PC-9 (cell line): Measurements from ENCODE around the gene KRTAP12-2. TPM values are rescaled to one million over a fixed set of nuclear protein-coding genes. Genes with fewer than 3 reads are reported as not detected.

Experiments used
- BruUV-seq: library from RNA; stranded (reverse); fragments of 400-500 nt; replicated peaks from 2 replicates; lab custom pipeline; 2021; lab: Mats Ljungman, UMichigan
- CTCF ChIA-PET: fragments of 300-600 bp; sonication (Branson Sonifier 250); formaldehyde crosslinking; loops from one replicate; lab custom pipeline; 2022; ENCODE audit warnings: antibody characterized with exemption; lab: Charles Lee
- POLR2A ChIA-PET: fragments of 300-600 bp; sonication (Branson Sonifier 250); formaldehyde crosslinking; loops from one replicate; lab custom pipeline; 2022; ENCODE audit warnings: antibody characterized with exemption; ENCODE audit not compliant: unreplicated experiment; lab: Charles Lee
- DNase-seq, 2 experiments: peaks; one replicate each; pipeline versions ENCODE4 v3.0.0 to v3.0.0-alpha.2; 2015 to 2022; ENCODE audit warnings: mixed read lengths in 1 of 2
- H2AFZ ChIP-seq: fragments of 200-600 bp; sonication (generic); 2 replicates; pipeline ENCODE4 v1.8.1; 2017; ENCODE audit warnings: antibody characterized with exemption
- H3F3A ChIP-seq: fragments of 200-600 bp; sonication (generic); 2 replicates; pipeline ENCODE4 v1.8.1; 2017; ENCODE audit warnings: antibody characterized with exemption, mild to moderate bottlenecking, low read depth; ENCODE audit not compliant: insufficient read depth
- H3K27ac ChIP-seq: fragments of 200-600 bp; sonication (generic); 2 replicates; pipeline ENCODE4 v1.6.1; 2016; ENCODE audit warnings: mixed run types
- H3K27me3 ChIP-seq: fragments of 200-600 bp; sonication (generic); 2 replicates; pipeline ENCODE4 v1.6.1; 2016; ENCODE audit warnings: low read depth, mixed run types; ENCODE audit not compliant: insufficient read depth
- H3K36me3 ChIP-seq: fragments of 200-600 bp; sonication (generic); 2 replicates; pipeline ENCODE4 v1.6.1; 2016; ENCODE audit warnings: low read depth, mixed run types
- H3K4me1 ChIP-seq: fragments of 200-600 bp; sonication (generic); replicated peaks from 2 replicates; pipeline ENCODE4 v1.6.1; 2016; ENCODE audit warnings: mixed run types; ENCODE audit not compliant: insufficient read depth
- H3K4me2 ChIP-seq: fragments of 200-600 bp; sonication (generic); 2 replicates; pipeline ENCODE4 v1.6.1; 2017; ENCODE audit warnings: mixed run types
- H3K4me3 ChIP-seq: fragments of 200-600 bp; sonication (generic); 2 replicates; pipeline ENCODE4 v1.6.1; 2016; ENCODE audit warnings: mixed run types
- H3K79me2 ChIP-seq: fragments of 200-600 bp; sonication (generic); 2 replicates; pipeline ENCODE4 v1.6.1; 2017; ENCODE audit warnings: low read depth, mixed run types
- H3K9me2 ChIP-seq: fragments of 200-600 bp; sonication (generic); 2 replicates; pipeline ENCODE4 v1.8.1; 2017; ENCODE audit warnings: mild to moderate bottlenecking; ENCODE audit not compliant: insufficient read depth
- H3K9me3 ChIP-seq: fragments of 200-600 bp; sonication (generic); 2 replicates; pipeline ENCODE4 v1.8.1; 2016; ENCODE audit warnings: low read depth; ENCODE audit not compliant: insufficient read depth
- H4K20me1 ChIP-seq: fragments of 200-600 bp; sonication (generic); 2 replicates; pipeline ENCODE4 v1.8.1; 2017; ENCODE audit not compliant: insufficient read depth
- CTCF ChIP-seq: fragments of 200-600 bp; sonication (generic); conservative IDR thresholded peaks from 2 replicates; pipeline ENCODE4 v1.6.1; 2017; ENCODE audit warnings: mixed run types, antibody characterized with exemption, mild to moderate bottlenecking, moderate library complexity
- EZH2 ChIP-seq: fragments of 200-600 bp; sonication (generic); IDR thresholded peaks from 2 replicates; pipeline ENCODE4 v1.8.0; 2017; ENCODE audit warnings: antibody characterized with exemption, low read depth
- intact Hi-C: fragments of 100-400 bp; cut with micrococcal nuclease; formaldehyde crosslinking; loops from one replicate; pipeline ENCODE4 v1.10.0; 2022; ENCODE audit not compliant: unreplicated experiment
- total RNA-seq: library from RNA; stranded (reverse); gene quantifications from 2 replicates; pipeline ENCODE4 v1.2.3, GENCODE V29; 2021

Gene KRTAP12-2
- total RNA-seq, 1 experiment from 2014 or later = not detected

GRCh38 chr21:44706026-44706705 lies 39.4 kb upstream of the KRTAP12-2 start:
- intact Hi-C loops = no loop called here
- CTCF ChIA-PET = no interaction called here
- peaks cover 64% of the 10 kb centered on the region for H3K27me3 ChIP-seq

DNA sequence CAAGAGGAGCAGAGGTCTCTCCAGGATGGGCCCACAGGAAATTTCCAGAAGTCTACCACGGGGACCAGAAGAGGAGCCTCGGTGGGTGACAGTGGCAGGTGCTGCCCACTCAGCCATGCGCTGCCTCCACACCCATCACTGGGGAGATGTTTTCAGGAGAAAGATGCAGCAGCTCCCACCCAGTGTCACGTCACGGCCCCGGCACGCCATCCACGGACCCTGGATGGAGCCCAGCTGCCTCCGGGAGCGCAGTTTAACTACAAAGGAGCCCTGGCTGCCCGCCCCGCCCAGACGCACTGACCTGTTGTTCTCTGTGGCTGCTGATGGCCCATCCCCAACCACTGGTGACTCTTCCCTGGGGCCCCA lies 37.9 kb upstream of the KRTAP12-2 start:
- CTCF ChIA-PET = no interaction called here
- no TSS peak for BruUV-seq
- H3K36me3 ChIP-seq = no peaks in the 10 kb centered on the region

More at GRCh38 chr21:44706026-44706705, 39.4 kb upstream of the KRTAP12-2 start:
- no peak overlapping the region for H3K4me2 ChIP-seq
- POLR2A ChIA-PET = no interaction called here
- DNase-seq = no peak
- H3K27ac ChIP-seq = no peak overlapping the region
- no peak overlapping the region for H2AFZ ChIP-seq
- no peak overlapping the region for H3K4me3 ChIP-seq
- TF ChIP-seq EZH2 = no peak
- TF ChIP-seq CTCF = no peak
- BruUV-seq = no TSS peak
- H3K4me1 ChIP-seq = no peaks in the 10 kb centered on the region
- no peaks in the 10 kb centered on the region for H3K9me2 ChIP-seq
- no peaks in the 10 kb centered on the region for H4K20me1 ChIP-seq
- H3K9me3 ChIP-seq = no peaks in the 10 kb centered on the region
- no peaks in the 10 kb centered on the region for H3K36me3 ChIP-seq
- H3K79me2 ChIP-seq = no peaks in the 10 kb centered on the region
- no peaks in the 10 kb centered on the region for H3F3A ChIP-seq

DNA sequence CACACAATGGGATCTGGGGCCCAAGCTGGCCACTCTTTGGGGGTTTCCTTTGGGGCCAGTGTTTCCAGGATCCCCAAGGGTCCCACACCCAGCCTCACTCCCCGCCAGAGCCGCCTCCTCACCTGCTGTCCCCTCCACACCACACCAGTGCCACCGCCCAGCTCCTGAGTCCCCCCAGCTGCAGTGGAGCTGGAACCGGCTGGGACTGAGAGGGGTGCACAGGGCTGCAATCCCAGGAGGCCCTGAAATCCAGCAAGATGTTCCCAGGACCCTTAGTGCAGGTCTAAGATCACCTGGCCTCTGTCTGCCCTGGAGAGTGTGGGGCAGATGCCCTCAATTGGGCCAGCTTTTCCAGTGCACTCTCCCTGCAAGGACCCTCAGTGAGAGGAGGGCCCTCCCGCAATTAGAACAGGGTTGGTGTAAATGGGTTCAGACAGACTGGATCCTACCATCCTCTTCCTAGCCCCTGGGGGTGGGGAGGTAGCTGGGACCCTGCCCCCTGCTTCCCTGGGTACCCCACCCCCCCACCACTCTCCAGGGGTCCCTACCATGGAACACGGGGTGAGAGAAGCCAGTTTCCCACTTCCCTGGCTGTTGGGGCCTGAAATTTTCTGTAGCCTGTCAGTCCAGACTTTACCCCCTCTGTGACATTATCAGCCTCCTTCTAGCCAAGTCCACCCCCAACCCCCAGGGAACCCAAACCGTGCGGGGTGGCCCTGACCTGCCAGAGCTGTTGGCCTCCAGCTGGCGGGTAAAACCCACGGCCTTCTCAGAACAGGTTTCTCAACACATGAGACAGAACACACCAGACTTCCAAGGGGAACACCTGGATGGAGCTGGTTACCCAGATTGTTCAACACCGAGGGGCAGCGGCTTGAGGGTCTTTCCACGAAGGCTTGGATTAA lies 37.3 kb upstream of the KRTAP12-2 start:
- no peaks in the 10 kb centered on the region for H3K4me1 ChIP-seq
- no peak overlapping the region for H3K27ac ChIP-seq
- peaks cover 64% of the 10 kb centered on the region for H3K27me3 ChIP-seq
- intact Hi-C loops = no loop called here
- H3K9me3 ChIP-seq = no peaks in the 10 kb centered on the region
- H3K36me3 ChIP-seq = no peaks in the 10 kb centered on the region
- no peak for DNase-seq
- TF ChIP-seq CTCF (no peak), EZH2 (no peak)
- H3K9me2 ChIP-seq = no peaks in the 10 kb centered on the region
- H2AFZ ChIP-seq = no peak overlapping the region
- BruUV-seq = no TSS peak
- ChIA-PET CTCF (no interaction called here), POLR2A (no interaction called here)
- H3K4me3 ChIP-seq = no peak overlapping the region
- H3K4me2 ChIP-seq = no peak overlapping the region
- H3K79me2 ChIP-seq = no peaks in the 10 kb centered on the region
- no peaks in the 10 kb centered on the region for H4K20me1 ChIP-seq
- H3F3A ChIP-seq = no peaks in the 10 kb centered on the region

More for the DNA sequence above, 37.9 kb upstream of the KRTAP12-2 start:
- intact Hi-C loops = no loop called here
- no peaks in the 10 kb centered on the region for H3K9me2 ChIP-seq
- no peak overlapping the region for H3K4me2 ChIP-seq
- H3K9me3 ChIP-seq = no peaks in the 10 kb centered on the region
- no peak overlapping the region for H3K4me3 ChIP-seq
- POLR2A ChIA-PET = no interaction called here
- H3K27ac ChIP-seq = no peak overlapping the region
- DNase-seq = no peak
- H3K27me3 ChIP-seq = peaks cover 64% of the 10 kb centered on the region
- H3K4me1 ChIP-seq = no peaks in the 10 kb centered on the region
- TF ChIP-seq EZH2 = no peak
- no peak overlapping the region for H2AFZ ChIP-seq
- no peaks in the 10 kb centered on the region for H3K79me2 ChIP-seq
- H3F3A ChIP-seq = no peaks in the 10 kb centered on the region
- no peaks in the 10 kb centered on the region for H4K20me1 ChIP-seq
